ENCODE measurements around the gene CHKA. TPM values are rescaled to one million over a fixed set of nuclear protein-coding genes. Genes with fewer than 3 reads are reported as not detected.

The CHKA gene
- total and polyA plus RNA-seq, 2 of the 4 experiments (the other 2 are of a cell fraction), result 4.5 to 8.4 TPM

- Histone ChIP-seq H4K8ac (ENCODE audit: low read depth in 2 of 2, low read length in 2 of 2) (no peak overlapping the region), H2BK120ac (ENCODE audit: low read depth, low read length) (no peak overlapping the region), H3K27me3 (ENCODE audit: control insufficient read depth, insufficient read depth, low read length) (peaks cover 6% of the 10 kb centered on the region; the same call in 1 of the 2 replicates), H4K5ac (ENCODE audit: low read depth, low read length) (no peak overlapping the region), H3K23ac (ENCODE audit: low read depth, low read length) (no peak overlapping the region), H3K9me3 (ENCODE audit: control insufficient read depth, insufficient read depth, low read length) (no peaks in the 10 kb centered on the region), H3K9me1 (ENCODE audit: insufficient read depth, low read length) (no peaks in the 10 kb centered on the region), H3K56ac (ENCODE audit: extremely low read depth, insufficient read depth, low read length) (no peak overlapping the region), H3K36me3 (ENCODE audit: control insufficient read depth, insufficient read depth, low read length) (no peaks in the 10 kb centered on the region), H2BK5ac (ENCODE audit: low read depth, low read length, poor library complexity, severe bottlenecking) (no peak overlapping the region), H3K18ac (ENCODE audit: low read depth, low read length) (no peak overlapping the region), H3K4ac (ENCODE audit: low read depth, low read length) (no peak overlapping the region), H2AFZ (replicated peaks; ENCODE audit: low read length, poor library complexity) (no peak overlapping the region), H3K27ac (ENCODE audit: insufficient read depth, low read length) (no peak overlapping the region), H2AK5ac (ENCODE audit: low read depth, low read length) (no peak overlapping the region), H4K91ac (ENCODE audit: insufficient read depth, low read depth, low read length) (no peak overlapping the region), H2BK15ac (ENCODE audit: low read depth, low read length) (no peak overlapping the region), H3K14ac (replicated peaks; ENCODE audit: low read depth, low read length) (no peak overlapping the region), H3K4me3 (ENCODE audit: insufficient read depth, low read depth, low read length) (no peak overlapping the region), H3K4me2 (ENCODE audit: low read depth, low read length) (no peak overlapping the region), H3K9ac (ENCODE audit: low read depth, low read length) (no peak overlapping the region), H3K79me1 (ENCODE audit: low read depth in 1 of 2, low read length in 2 of 2) (no peaks in the 10 kb centered on the region), H2BK20ac (ENCODE audit: low read depth, low read length) (no peak overlapping the region), H4K20me1 (ENCODE audit: insufficient read depth, low read length) (no peaks in the 10 kb centered on the region), H2AK9ac (replicated peaks; ENCODE audit: low read depth, low read length, poor library complexity) (no peak overlapping the region), H3K4me1 (ENCODE audit: control insufficient read depth, insufficient read depth, low read length) (peaks cover 4% of the 10 kb centered on the region; the same call in 1 of the 2 replicates)
- intact Hi-C loops (cut with micrococcal nuclease), result no loop called here
- POLR2A ChIA-PET (ENCODE audit: unreplicated experiment), result no interaction called here
- ATAC-seq (ENCODE audit: low read depth) (no peak), DNase-seq (no peak)
- no TSS peak for BruUV-seq (replicated peaks)
- 99% methylated on average over 8 of the region's 16 CpGs; no CpG with 5 or more reads in 1 of the 2 experiments for WGBS, 2 experiments (ENCODE audit: extremely low coverage in 2 of 2, insufficient read length in 1 of 2)
- in situ Hi-C loops (cut with MboI; ENCODE audit: low sequenced_read_pairs), result no loop called here
- CTCF ChIA-PET, result no interaction called here
- dilution Hi-C loops (cut with HindIII; ENCODE audit: low sequenced_read_pairs, unreplicated experiment), result no loop called here
- no peak for TF ChIP-seq MAZ (IDR thresholded peaks at IDR 0.05; ENCODE audit: borderline replicate concordance, low read depth, low read length)
- TF ChIP-seq USF2 (IDR thresholded peaks at IDR 0.05; ENCODE audit: low read depth, low read length), result no peak
- TF ChIP-seq RCOR1 (IDR thresholded peaks at IDR 0.05; ENCODE audit: insufficient replicate concordance, low read length), result no peak
- no peak for TF ChIP-seq SMC3 (IDR thresholded peaks at IDR 0.05; ENCODE audit: low read depth, low read length)
- no peak for TF ChIP-seq FOS (IDR thresholded peaks at IDR 0.05; ENCODE audit: low read depth, low read length)
- no peak for TF ChIP-seq MAFK (IDR thresholded peaks at IDR 0.05; ENCODE audit: low read depth, low read length)
- TF ChIP-seq POLR2A (IDR thresholded peaks at IDR 0.05; ENCODE audit: low read depth, low read length), result no peak
- no peak for TF ChIP-seq BHLHE40 (IDR thresholded peaks at IDR 0.05; ENCODE audit: low read depth, low read length)
- no peak for TF ChIP-seq RFX5 (IDR thresholded peaks at IDR 0.05; ENCODE audit: low read depth, low read length)
- TF ChIP-seq CHD1 (IDR thresholded peaks at IDR 0.05; ENCODE audit: low read depth, low read length), result no peak
- TF ChIP-seq MXI1 (IDR thresholded peaks at IDR 0.05; ENCODE audit: borderline replicate concordance, low read depth, low read length), result no peak
- TF ChIP-seq CTCF (conservative IDR thresholded peaks at IDR 0.05; ENCODE audit: low read depth, low read length), result no peak
- TF ChIP-seq CEBPB (IDR thresholded peaks at IDR 0.05; ENCODE audit: low read depth, low read length), result no peak
- no peak for TF ChIP-seq NFE2L2 (IDR thresholded peaks at IDR 0.05; ENCODE audit: low read depth, low read length)
- no peak for TF ChIP-seq ELK1 (IDR thresholded peaks at IDR 0.05; ENCODE audit: borderline replicate concordance, low read depth, low read length)
Observed at GRCh38 chr11:68142441-68143309, 21.5 kb upstream of the CHKA start.

All from IMR-90 (cell line).